GM18519 (cell line): ENCODE data around the gene FERMT1.
"Not testable (repeated sequence)": the region's sequence is repeated elsewhere in the genome, so short reads cannot be mapped to it uniquely, and the experiment has no call there.

Experiments
- ATAC-seq: cut with Tn5 transposase; IDR thresholded peaks from one replicate; pipeline ENCODE4 v1.9.1; 2021; ENCODE audit warnings: mild to moderate bottlenecking, moderate library complexity; ENCODE audit not compliant: unreplicated experiment, low FRiP score

The FERMT1 gene

GRCh38 chr20:6070829-6071695 is 51.8 kb downstream of the FERMT1 start:
- ATAC-seq: no peak

DNA sequence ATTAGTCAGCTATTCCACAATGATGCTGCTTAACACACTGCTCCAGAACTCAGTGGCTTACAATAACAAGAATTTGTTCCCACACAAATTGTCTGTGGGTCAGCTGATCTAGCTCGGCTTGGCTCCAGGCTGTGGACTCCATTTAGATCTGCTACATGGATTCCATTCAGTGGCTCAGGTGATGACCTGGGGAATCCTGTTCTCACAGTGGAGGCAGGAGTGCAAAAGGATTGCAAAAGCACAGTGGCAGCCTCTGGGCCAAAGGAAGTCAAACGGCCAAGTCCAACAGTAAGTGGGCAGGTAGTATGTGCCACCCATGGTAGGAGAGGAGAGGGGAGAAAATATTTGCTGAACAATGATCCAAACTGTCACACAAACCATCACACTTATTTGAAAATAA is 53.2 kb downstream of the FERMT1 start:
- no peak for ATAC-seq

DNA sequence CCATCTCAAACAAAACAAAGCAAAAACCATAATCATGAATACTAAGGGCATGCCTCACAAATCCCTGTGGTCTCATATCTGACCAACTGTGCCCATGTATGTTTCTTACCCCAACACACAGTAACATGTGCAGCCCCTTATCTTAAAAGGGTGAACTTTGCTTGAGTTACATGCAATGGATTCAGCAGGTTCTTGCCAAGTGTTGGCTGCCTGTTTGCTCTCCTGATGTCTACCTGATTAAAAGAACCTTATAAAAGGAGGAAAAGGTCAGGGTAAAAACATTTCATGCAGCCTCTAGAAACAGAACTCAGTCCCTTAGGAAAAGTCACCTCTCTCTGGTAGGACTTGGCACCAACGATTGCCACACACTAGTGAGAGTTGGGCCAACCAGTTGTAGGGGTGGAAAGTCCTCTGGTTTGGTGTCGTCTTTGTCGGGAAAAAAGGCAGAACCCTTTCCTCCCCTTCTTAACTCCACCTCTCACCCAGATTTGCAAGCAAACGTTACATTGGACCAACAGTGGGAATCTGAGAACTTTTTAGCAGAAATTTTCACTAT is 55.0 kb downstream of the FERMT1 start:
- no peak for ATAC-seq

GRCh38 chr20:6066582-6066981 is 56.2 kb downstream of the FERMT1 start:
- ATAC-seq: no peak

DNA sequence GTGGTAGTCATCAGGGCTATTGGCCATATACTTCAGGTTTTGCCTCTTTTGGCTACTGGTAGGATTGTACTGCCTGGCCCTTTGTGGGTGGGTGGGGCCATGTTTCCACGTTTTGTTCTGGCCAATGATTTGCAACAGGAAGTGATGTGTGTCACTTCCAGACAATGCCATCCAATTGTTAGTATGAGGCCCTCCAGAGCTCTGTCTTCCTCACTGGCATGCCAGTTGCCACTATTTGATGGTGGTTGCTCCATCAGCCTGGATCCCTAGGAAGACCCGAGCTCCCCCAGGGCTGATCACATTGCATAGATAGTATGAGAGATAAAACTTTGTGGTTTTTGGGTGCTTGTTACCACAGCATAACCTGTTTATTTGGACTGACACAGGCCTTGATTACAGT is 61.3 kb downstream of the FERMT1 start:
- ATAC-seq: no peak

GRCh38 chr20:6060213-6060612 is 62.6 kb downstream of the FERMT1 start:
- no peak for ATAC-seq

DNA sequence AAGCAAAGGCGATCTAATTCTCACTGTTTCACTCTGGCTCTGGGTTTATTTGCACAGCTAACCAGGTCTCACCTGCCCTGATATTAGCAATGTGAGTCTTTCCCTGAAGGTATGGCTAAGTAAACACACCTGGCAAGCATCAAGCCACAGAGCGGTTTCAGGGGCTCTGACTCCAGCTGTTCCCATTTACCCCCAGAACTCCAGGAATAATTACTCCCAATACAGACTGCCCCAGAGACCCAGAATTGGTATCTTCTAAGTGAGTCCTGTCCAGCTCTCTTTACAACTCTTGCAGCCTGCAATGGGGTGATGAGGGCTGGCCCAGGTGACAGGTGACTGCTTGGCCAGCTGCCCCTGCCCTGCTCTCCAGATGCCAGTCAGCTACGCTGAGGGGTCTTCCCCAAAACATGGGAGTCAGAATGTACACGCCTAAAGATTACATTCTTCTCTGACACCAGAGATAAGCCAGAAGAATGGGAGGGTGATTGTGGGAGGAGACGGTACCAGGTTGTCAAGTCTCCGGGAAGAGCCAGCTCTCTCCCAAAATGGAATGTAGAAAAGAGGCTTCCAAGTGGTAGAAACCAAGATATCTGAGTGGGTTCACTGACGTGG is 64.0 kb downstream of the FERMT1 start:
- ATAC-seq: no peak

- no peak for ATAC-seq
These were observed 65.1 kb downstream of the FERMT1 start for GRCh38 chr20:6057691-6058090.

- ATAC-seq: no peak
These were observed 65.7 kb downstream of the FERMT1 start for GRCh38 chr20:6057139-6057538.

DNA sequence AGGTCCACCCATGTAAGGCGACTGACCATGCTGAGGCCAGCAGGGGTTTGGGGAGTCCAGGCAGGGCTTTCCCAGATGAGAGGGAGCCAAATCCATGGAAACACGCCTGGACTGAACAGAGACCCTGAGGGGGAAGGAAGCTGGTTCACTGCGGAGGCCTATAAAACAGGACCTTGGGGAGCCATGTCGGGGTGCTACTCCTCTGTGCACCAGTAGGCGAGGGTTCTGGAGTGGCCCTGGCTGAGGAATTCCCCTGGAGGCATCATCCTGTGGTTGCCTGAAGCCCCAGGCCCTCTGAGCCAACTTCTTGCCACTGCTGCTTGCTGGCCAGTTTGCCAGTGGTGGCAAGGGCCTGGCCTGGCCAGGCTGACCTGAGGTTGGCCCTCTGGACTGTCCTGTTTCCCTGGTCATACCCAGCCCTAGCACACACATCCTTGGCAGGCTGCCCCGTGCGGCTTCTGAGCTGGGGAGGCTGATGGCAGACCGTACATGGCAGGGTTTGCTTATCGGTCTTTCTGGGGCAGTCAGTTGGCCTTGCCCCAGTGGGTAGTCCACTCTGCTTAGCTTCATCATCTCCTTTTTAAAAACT is 66.8 kb downstream of the FERMT1 start:
- ATAC-seq: no peak

- ATAC-seq: no peak
These were observed 67.6 kb downstream of the FERMT1 start for GRCh38 chr20:6055161-6055783.

- not testable (repeated sequence) for ATAC-seq
These were observed 68.2 kb downstream of the FERMT1 start for GRCh38 chr20:6054689-6055051.

GRCh38 chr20:6053776-6054688 is 68.8 kb downstream of the FERMT1 start, which contains the start of gene LRRN4:
TSS of gene LRRN4 (minus strand) at chr20:6054060. CDS start at chr20:6052799, 1,261 bp downstream.
- ATAC-seq: no peak

DNA sequence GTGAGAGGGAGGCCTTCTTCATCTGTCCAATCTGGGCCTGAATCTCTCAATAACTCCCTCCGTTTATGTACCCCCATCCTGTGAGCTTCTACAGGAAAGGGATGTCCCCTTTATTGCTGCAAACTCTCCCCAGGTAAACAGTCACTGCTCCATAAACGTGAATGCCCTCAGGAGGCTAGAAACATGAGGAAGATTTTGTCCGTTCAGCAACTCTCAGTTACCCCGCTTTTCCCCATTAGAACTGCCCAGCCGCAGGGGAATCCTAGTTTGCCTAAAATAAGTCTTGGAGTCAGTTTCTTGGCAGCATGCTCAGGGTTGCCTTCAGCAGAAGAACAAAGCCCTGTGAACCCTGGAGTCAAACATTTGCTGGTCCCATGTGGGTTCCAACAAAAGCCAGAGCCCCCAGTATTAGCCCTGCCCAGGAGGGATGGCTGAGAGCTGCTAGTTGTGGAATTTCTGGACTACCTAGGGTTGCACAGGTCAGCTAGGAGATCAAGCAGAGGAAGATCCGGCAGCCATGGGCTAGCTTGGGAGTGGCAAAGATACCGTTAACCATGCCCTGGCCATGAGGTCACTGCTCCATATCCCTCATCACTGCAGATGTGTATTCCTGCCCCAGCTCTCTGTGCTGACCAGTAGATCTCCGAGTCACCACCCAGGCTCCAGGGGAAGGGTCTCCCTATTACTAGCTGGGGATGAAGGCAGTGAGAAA is 69.6 kb downstream of the FERMT1 start:
- ATAC-seq: no peak

DNA sequence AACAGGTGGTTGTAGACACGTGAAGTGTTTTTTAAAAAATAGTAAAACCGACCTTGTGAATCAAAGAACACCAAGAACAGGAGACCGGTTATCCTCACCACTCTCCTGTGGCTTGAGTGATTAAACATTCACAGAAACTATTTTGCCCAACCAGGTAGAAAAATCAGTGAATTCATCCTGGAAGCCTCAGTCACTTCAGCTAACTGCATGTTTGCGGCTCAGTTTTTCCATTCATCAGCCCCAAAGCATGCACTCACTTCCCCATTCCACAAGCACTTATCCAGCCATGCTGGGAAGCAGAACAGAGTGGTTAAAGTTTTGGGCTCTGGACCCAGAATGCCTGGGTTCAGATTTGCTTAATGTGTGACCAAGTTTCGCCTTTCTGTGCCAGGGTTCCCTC is 71.3 kb downstream of the FERMT1 start:
- no peak for ATAC-seq

DNA sequence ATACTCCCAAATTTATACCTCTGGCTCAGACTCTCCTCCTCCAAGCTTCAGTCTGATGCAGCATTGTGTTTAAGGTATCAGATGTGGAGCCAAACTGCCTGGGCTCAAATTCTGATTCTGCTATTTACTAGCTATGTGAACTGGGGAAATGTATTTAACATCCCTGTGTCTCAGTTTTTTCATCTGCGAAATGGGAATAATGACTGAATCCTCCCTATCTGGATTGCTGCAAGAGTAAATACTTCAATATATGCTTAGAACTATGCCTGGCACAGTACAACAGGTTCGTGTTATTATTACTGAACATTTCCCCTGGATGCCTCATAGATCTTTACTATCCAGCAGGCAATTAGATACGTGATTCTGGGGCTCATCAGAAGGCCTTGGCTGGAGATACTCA is 74.4 kb downstream of the FERMT1 start:
- no peak for ATAC-seq

DNA sequence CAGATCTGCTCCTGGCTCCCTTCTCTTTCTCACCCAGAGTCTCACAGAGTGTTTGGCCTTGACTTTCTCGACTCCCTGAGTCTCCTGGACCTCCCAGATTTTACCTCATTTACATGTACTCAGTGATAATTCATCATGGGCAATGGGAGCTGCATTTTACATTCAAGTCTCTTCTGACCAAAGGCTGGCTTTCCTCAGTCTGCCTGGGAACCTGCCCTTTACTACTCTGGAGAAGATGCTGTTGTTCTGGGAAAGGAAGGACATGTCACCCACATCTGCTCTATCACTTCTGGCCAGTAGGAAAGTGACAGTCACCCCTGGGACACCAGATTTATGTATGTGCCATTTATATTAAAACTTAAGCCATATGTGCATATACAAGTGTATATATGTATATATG is 76.4 kb downstream of the FERMT1 start:
- no peak for ATAC-seq

- no peak for ATAC-seq
These were observed 77.3 kb downstream of the FERMT1 start for GRCh38 chr20:6045566-6045965.

GRCh38 chr20:6044115-6044514 is 78.7 kb downstream of the FERMT1 start:
- ATAC-seq: no peak
